MCF 10A (cell line): ENCODE data around the gene SIX2. TPM values are rescaled to one million over a fixed set of nuclear protein-coding genes. Genes with fewer than 3 reads are reported as not detected.

Experiments used
- BruUV-seq: library from RNA; stranded (reverse); fragments of 400-500 nt; replicated peaks from 2 replicates; lab custom pipeline; 2021; lab: Mats Ljungman, UMichigan
- CTCF ChIA-PET: fragments of 300-600 bp; sonication (Branson Sonifier 250); formaldehyde crosslinking; extraction: SDS; loops from one replicate; lab custom pipeline; 2021; ENCODE audit warnings: antibody characterized with exemption, inconsistent platforms; lab: Yijun Ruan, JAX
- POLR2A ChIA-PET: fragments of 300-600, 350-650 bp; sonication (Branson Sonifier 250); formaldehyde crosslinking; extraction: SDS; loops from one replicate; lab custom pipeline; 2020; ENCODE audit warnings: antibody characterized with exemption, inconsistent platforms; lab: Yijun Ruan, JAX
- DNase-seq: peaks from one replicate; pipeline ENCODE4 v3.0.0-alpha.2; 2018; ENCODE audit not compliant: unreplicated experiment
- H3K27ac Mint-ChIP-seq: one replicate; pipeline ENCODE4 v1.8.0; 2022; ENCODE audit warnings: mild to moderate bottlenecking, low read depth, mixed read lengths; ENCODE audit not compliant: unreplicated experiment
- H3K27me3 Mint-ChIP-seq: one replicate; pipeline ENCODE4 v1.8.0; 2022; ENCODE audit warnings: mixed read lengths; ENCODE audit not compliant: insufficient read depth, unreplicated experiment
- H3K36me3 Mint-ChIP-seq: one replicate; pipeline ENCODE4 v1.8.0; 2022; ENCODE audit warnings: mild to moderate bottlenecking, moderate library complexity, mixed read lengths; ENCODE audit not compliant: insufficient read depth, unreplicated experiment
- H3K4me1 Mint-ChIP-seq: one replicate; pipeline ENCODE4 v1.8.0; 2022; ENCODE audit warnings: mixed read lengths; ENCODE audit not compliant: insufficient read depth, unreplicated experiment
- H3K4me3 Mint-ChIP-seq: one replicate; pipeline ENCODE4 v1.8.0; 2022; ENCODE audit warnings: mild to moderate bottlenecking, moderate library complexity, mixed read lengths; ENCODE audit not compliant: unreplicated experiment
- H3K9me3 Mint-ChIP-seq: one replicate; pipeline ENCODE4 v1.8.0; 2022; ENCODE audit warnings: mixed read lengths; ENCODE audit not compliant: unreplicated experiment
- intact Hi-C: fragments of 100-400 bp; cut with micrococcal nuclease; formaldehyde crosslinking; loops from 2 replicates; pipeline ENCODE4 v1.14.1; 2022
- total RNA-seq: library from RNA; stranded (reverse); gene quantifications from 2 replicates; pipeline ENCODE4 v1.2.3, GENCODE V29; 2022
- TF ChIP-seq, protein P1 (sequence below): fragments of 200-600 bp; IDR thresholded peaks from one replicate; pipeline ENCODE4 v1.8.0; 2022; ENCODE audit warnings: antibody characterized with exemption, mild to moderate bottlenecking; ENCODE audit not compliant: unreplicated experiment

The SIX2 gene
- total RNA-seq, 1 experiment from 2014 or later, result 1.2 TPM

DNA sequence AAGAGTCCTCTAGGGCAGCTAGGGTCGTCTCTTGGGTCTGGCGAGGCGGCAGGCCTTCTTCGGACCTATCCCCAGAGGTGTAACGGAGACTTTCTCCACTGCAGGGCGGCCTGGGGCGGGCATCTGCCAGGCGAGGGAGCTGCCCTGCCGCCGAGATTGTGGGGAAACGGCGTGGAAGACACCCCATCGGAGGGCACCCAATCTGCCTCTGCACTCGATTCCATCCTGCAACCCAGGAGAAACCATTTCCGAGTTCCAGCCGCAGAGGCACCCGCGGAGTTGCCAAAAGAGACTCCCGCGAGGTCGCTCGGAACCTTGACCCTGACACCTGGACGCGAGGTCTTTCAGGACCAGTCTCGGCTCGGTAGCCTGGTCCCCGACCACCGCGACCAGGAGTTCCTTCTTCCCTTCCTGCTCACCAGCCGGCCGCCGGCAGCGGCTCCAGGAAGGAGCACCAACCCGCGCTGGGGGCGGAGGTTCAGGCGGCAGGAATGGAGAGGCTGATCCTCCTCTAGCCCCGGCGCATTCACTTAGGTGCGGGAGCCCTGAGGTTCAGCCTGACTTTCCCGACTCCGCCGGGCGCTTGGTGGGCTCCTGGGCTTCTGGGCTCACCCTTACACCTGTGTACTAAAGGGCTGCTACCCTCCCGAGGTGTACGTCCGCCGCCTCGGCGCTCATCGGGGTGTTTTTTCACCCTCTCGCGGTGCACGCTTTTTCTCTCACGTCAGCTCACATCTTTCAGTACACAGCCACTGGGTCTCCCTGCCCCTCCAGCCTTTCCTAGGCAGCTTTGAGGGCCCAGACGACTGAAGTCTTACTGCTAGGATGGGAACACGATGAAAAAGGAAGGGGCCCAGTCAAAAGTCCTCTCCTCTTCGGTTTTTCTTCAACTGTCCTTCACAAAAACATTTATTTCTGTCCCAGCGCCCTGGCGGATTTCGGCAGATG, 8.1 kb downstream of the SIX2 start:
- TF ChIP-seq, protein P1, sequence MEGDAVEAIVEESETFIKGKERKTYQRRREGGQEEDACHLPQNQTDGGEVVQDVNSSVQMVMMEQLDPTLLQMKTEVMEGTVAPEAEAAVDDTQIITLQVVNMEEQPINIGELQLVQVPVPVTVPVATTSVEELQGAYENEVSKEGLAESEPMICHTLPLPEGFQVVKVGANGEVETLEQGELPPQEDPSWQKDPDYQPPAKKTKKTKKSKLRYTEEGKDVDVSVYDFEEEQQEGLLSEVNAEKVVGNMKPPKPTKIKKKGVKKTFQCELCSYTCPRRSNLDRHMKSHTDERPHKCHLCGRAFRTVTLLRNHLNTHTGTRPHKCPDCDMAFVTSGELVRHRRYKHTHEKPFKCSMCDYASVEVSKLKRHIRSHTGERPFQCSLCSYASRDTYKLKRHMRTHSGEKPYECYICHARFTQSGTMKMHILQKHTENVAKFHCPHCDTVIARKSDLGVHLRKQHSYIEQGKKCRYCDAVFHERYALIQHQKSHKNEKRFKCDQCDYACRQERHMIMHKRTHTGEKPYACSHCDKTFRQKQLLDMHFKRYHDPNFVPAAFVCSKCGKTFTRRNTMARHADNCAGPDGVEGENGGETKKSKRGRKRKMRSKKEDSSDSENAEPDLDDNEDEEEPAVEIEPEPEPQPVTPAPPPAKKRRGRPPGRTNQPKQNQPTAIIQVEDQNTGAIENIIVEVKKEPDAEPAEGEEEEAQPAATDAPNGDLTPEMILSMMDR, result no peak
- ChIA-PET POLR2A (interaction anchor here (1.2 kb wide), 1 partner anchor 8 kb away, joined by 3 read pairs; the partner anchor contains the start of gene SIX2), CTCF (interaction anchor here (0.9 kb wide), 1 partner anchor 20 kb away, joined by 3 read pairs; no protein-coding TSS in a partner anchor)
- H3K27me3 Mint-ChIP-seq, result peaks cover 36% of the 10 kb centered on the region
- intact Hi-C loops, result no loop called here
- no peaks in the 10 kb centered on the region for H3K36me3 Mint-ChIP-seq
- no peak for DNase-seq
- H3K27ac Mint-ChIP-seq, result no peak overlapping the region
- no TSS peak for BruUV-seq
- H3K4me1 Mint-ChIP-seq, result no peaks in the 10 kb centered on the region
- no peak overlapping the region for H3K4me3 Mint-ChIP-seq
- no peaks in the 10 kb centered on the region for H3K9me3 Mint-ChIP-seq

DNA sequence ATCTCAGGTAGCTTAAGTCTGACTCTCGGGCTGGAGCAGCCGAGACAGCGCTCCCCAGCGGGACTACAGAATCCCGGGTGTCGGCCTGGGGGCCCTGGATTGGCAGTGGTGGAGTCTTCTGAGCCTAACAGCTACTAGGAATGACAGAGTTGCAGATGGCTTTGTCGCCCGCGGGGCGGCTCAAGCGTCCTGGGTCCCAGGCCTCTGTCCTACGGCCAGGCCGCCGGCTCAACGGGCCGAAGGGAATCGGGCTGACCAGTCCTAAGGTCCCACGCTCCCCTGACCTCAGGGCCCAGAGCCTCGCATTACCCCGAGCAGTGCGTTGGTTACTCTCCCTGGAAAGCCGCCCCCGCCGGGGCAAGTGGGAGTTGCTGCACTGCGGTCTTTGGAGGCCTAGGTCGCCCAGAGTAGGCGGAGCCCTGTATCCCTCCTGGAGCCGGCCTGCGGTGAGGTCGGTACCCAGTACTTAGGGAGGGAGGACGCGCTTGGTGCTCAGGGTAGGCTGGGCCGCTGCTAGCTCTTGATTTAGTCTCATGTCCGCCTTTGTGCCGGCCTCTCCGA, 8.8 kb downstream of the SIX2 start:
- no peaks in the 10 kb centered on the region for H3K9me3 Mint-ChIP-seq
- POLR2A ChIA-PET, result interaction anchor here (1.2 kb wide), 1 partner anchor 9 kb away, joined by 3 read pairs; the partner anchor contains the start of gene SIX2
- BruUV-seq, result no TSS peak
- H3K27me3 Mint-ChIP-seq, result peaks cover 44% of the 10 kb centered on the region
- intact Hi-C loops, result no loop called here
- CTCF ChIA-PET, result no interaction called here
- H3K36me3 Mint-ChIP-seq, result no peaks in the 10 kb centered on the region
- no peak overlapping the region for H3K27ac Mint-ChIP-seq
- H3K4me1 Mint-ChIP-seq, result no peaks in the 10 kb centered on the region
- no peak for DNase-seq
- H3K4me3 Mint-ChIP-seq, result no peak overlapping the region
- TF ChIP-seq, protein P1, result no peak

DNA sequence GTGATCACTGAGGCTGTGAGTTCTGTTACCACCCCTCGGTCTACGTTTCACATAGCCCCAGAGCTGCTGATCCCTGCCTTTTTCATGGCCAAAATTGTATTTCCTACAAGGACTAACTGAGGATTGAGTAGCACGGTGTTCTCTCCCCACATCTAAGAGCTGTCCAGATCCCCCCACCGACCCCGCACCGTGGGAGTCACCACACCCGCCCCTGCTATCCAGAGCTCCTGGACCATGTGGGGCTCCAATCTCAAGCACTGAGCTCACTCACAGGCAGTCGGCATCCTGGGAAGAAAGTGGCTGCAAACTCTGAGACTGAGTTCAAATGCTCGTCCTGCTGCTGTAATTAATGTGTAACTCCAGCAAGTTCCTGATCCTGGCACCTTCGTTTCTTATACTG, 9.7 kb downstream of the SIX2 start:
- intact Hi-C loops, result no loop called here
- POLR2A ChIA-PET, result interaction anchor here (1.2 kb wide), 1 partner anchor 10 kb away, joined by 3 read pairs; the partner anchor contains the start of gene SIX2
- Mint-ChIP-seq H3K27me3 (peaks cover 53% of the 10 kb centered on the region), H3K4me1 (no peaks in the 10 kb centered on the region), H3K36me3 (no peaks in the 10 kb centered on the region), H3K27ac (no peak overlapping the region), H3K9me3 (no peaks in the 10 kb centered on the region), H3K4me3 (no peak overlapping the region)
- BruUV-seq, result no TSS peak
- CTCF ChIA-PET, result interaction anchor here (1.8 kb wide), 1 partner anchor 18 kb away, joined by 8 read pairs; no protein-coding TSS in a partner anchor
- DNase-seq, result no peak
- TF ChIP-seq, protein P1, result no peak

DNA sequence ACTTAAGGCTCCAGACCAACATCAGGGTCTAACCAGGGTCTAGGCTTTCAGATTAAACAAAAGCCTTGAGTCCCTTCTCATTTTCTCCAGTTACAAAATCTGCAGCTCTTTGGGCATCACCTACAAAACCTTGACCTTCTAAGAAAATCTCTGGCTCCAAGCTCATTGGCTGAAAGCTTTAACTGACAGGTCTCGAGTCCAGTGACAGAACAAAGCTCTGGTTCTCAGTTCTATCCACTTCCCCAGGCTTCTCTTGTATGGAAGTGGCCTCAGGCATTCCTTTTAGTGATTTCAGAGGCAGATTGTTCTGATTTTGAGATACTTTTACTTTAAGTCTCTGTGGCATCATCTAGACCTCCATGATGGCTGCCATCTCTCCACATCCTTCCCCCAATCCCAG, 11.3 kb downstream of the SIX2 start:
- no TSS peak for BruUV-seq
- POLR2A ChIA-PET, result no interaction called here
- TF ChIP-seq, protein P1, result no peak
- DNase-seq, result no peak
- no peak overlapping the region for H3K4me3 Mint-ChIP-seq
- no peak overlapping the region for H3K27ac Mint-ChIP-seq
- H3K27me3 Mint-ChIP-seq, result peaks cover 63% of the 10 kb centered on the region
- no peaks in the 10 kb centered on the region for H3K4me1 Mint-ChIP-seq
- H3K36me3 Mint-ChIP-seq, result no peaks in the 10 kb centered on the region
- intact Hi-C loops, result no loop called here
- CTCF ChIA-PET, result interaction anchor here (0.5 to 0.7 kb wide), 2 partner anchors 164 to 525 kb away, joined by 3 to 4 read pairs; no protein-coding TSS in a partner anchor
- H3K9me3 Mint-ChIP-seq, result no peaks in the 10 kb centered on the region
